Kidney (tissue), 14 donors: ENCODE measurements around the gene FBXO22. TPM values are rescaled to one million over a fixed set of nuclear protein-coding genes. Genes with fewer than 3 reads are reported as not detected.
A peak's percentile ranks its signal among the peaks of the same experiment; 100 is the strongest.

Experiments used
- DNase-seq, 5 donors: peaks; one replicate each; pipeline ENCODE4 v3.0.0-alpha.2; 2013 to 2020
- FAIRE-seq: peaks from 2 replicates; lab custom pipeline; 2012; peaks lifted over from hg19 to GRCh38; lab: Jason Lieb, UNC
- H3K27ac ChIP-seq, 2 donors: one replicate each; pipeline ENCODE4 v1.7.0; 2013; ENCODE audit warnings: low read depth in 2 of 2, low read length in 2 of 2, inconsistent platforms in 1 of 2
- H3K27me3 ChIP-seq: one replicate; pipeline ENCODE4 v1.7.1; 2013; ENCODE audit warnings: low read length, inconsistent platforms; ENCODE audit not compliant: control insufficient read depth, insufficient read depth
- H3K36me3 ChIP-seq, 3 donors: one replicate each; pipeline versions ENCODE4 v1.7.0 to v1.7.1; 2013; ENCODE audit warnings: low read length in 3 of 3, control low read depth in 1 of 3, inconsistent platforms in 1 of 3; ENCODE audit not compliant: insufficient read depth in 3 of 3, control insufficient read depth in 2 of 3
- H3K4me1 ChIP-seq, 3 donors: one replicate each; pipeline versions ENCODE4 v1.7.0 to v1.7.1; 2013; ENCODE audit warnings: low read length in 3 of 3, inconsistent platforms in 1 of 3, low read depth in 1 of 3; ENCODE audit not compliant: control insufficient read depth in 2 of 3, insufficient read depth in 2 of 3
- H3K4me3 ChIP-seq, 3 donors: one replicate each; pipeline versions ENCODE4 v1.7.0 to v1.8.1; 2013; ENCODE audit warnings: low read length in 3 of 3, control low read depth in 1 of 3, inconsistent platforms in 1 of 3
- H3K9ac ChIP-seq, 3 donors: one replicate each; pipeline versions ENCODE4 v1.7.0 to v1.7.1; 2013; ENCODE audit warnings: low read length in 3 of 3, control low read depth in 1 of 3, inconsistent platforms in 1 of 3
- H3K9me3 ChIP-seq, 3 donors: one replicate each; pipeline versions ENCODE4 v1.7.0 to v1.7.1; 2013; ENCODE audit warnings: low read length in 3 of 3, control low read depth in 1 of 3, inconsistent platforms in 1 of 3; ENCODE audit not compliant: control insufficient read depth in 2 of 3, insufficient read depth in 1 of 3
- CTCF ChIP-seq: IDR thresholded peaks from 3 replicates; pipeline ENCODE4 v1.5.1; 2012; ENCODE audit warnings: mild to moderate bottlenecking, moderate library complexity, borderline replicate concordance; ENCODE audit not compliant: insufficient read depth; ENCODE audit errors: extremely low read depth
- intact Hi-C: fragments of 100-400 bp; cut with DNase I; formaldehyde crosslinking; loops from one replicate; pipeline ENCODE4 v1.11.1; 2022
- polyA plus RNA-seq: library from polyadenylated mRNA; stranded (reverse); fragments of 350-450 nt; fragmentation: Illumina TruSeq; extraction: RNeasy Lipid Tissue Mini Kit (QIAGEN cat#74804); gene quantifications from one replicate; pipeline ENCODE4 v1.2.3, GENCODE V29; 2014; ENCODE audit warnings: low read depth, low replicate concordance; ENCODE audit not compliant: insufficient read depth
- total RNA-seq: library from RNA; stranded (reverse); fragmentation: NEBNext Ultra II Directional; extraction: Animal tissue kit (Norgen Biotek cat#: 25700); gene quantifications from one replicate; pipeline ENCODE4 v1.2.1, GENCODE V29; 2021
- donor health status: control.
- donor health status: control.
- donor health status: control.
- donor health status: control.
- donor health status: control.
- donor health status: DM: yes; HTN: yes; CAD: no.
- donor health status: Normal renal cell carcinoma (clear cell type).

The FBXO22 gene
- total and polyA plus RNA-seq, 2 donors from 2014 or later = 24.1 to 28.7 TPM

- H3K9ac ChIP-seq = no peak overlapping the region
- FAIRE-seq = no peak
- no peaks in the 10 kb centered on the region for H3K9me3 ChIP-seq
- TF ChIP-seq CTCF = peak; percentile 44
- H3K27ac ChIP-seq = no peak overlapping the region
- H3K36me3 ChIP-seq = peaks cover under 1 to 12% (median 2%) of the 10 kb centered on the region in 3 donors
- no peaks in the 10 kb centered on the region for H3K27me3 ChIP-seq
- H3K4me3 ChIP-seq = no peak overlapping the region
- intact Hi-C loops = no loop called here
- peak in 3 of 5 donors; percentile 66 to 75 (median 73) for DNase-seq
- peaks cover 0 to 3% (median 0%) of the 10 kb centered on the region in 3 donors for H3K4me1 ChIP-seq
Measured at GRCh38 chr15:75928680-75929608, 25.3 kb downstream of the FBXO22 start.

DNA sequence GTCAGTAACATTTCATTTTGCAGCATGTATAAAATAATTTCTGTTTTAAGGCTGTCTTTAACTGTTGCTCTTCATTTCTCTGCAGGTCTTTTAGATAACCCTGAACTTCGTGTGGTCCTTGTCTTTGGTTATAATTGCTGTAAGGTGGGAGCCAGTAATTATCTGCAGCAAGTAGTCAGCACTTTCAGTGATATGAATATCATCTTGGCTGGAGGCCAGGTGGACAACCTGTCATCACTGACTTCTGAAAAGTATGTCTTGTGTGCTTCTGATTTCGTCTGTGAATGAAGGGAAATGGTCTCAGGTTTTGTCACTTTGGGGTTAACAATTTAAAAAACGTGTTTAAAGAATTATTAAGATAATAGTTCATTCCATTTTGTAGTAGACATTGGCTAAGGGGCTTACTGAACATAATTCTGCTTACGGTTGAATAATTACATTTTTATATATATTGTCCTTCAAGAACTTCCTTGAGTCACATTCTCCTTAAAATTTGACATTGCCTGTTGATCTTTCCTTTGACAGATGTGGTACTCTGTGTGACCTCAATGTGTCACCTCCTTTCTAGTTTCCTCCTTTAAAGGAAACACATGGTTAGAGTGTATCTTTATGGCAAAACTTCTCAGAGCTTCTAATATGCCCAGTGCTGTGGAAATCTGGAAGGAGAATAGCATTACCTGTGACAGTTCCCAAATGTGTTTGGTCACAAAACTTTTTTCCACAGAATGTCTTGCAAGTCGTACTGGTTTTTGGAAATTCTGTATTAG is 26.3 kb downstream of the FBXO22 start:
- TF ChIP-seq CTCF = no peak
- Histone ChIP-seq H3K9ac (no peak overlapping the region), H3K4me1 (peaks cover 0 to 3% (median 0%) of the 10 kb centered on the region in 3 donors), H3K27ac (no peak overlapping the region), H3K27me3 (no peaks in the 10 kb centered on the region), H3K36me3 (peaks cover 4 to 18% (median 5%) of the 10 kb centered on the region in 3 donors), H3K4me3 (no peak overlapping the region), H3K9me3 (no peaks in the 10 kb centered on the region)
- FAIRE-seq (no peak), DNase-seq (peak in 1 of 5 donors; percentile 12)
- intact Hi-C loops = no loop called here

DNA sequence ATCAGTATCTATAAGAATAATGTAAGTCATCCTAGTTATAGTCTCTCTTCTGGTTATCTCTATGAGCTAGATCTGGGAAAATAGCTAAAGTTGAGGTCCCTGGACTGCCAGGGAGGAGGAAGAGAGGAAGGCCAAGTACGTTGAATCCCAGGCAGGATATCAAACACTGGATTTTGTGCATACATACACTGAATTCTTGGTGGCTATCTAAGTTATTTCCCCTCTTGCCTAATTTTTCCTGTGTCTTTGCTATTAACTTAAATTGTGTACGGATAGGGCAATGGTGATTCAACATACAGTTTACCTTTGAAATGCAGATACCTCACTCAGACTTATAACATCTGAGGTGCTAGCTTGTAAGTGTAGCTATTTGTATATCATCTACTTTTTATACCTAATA is 27.2 kb downstream of the FBXO22 start:
- Histone ChIP-seq H3K9me3 (no peaks in the 10 kb centered on the region), H3K27ac (no peak overlapping the region), H3K9ac (no peak overlapping the region), H3K4me1 (no peaks in the 10 kb centered on the region), H3K27me3 (no peaks in the 10 kb centered on the region), H3K4me3 (no peak overlapping the region), H3K36me3 (peaks cover 4 to 22% (median 5%) of the 10 kb centered on the region in 3 donors)
- intact Hi-C loops = no loop called here
- no peak for TF ChIP-seq CTCF
- DNase-seq (no peak), FAIRE-seq (no peak)
